ENCODE results near the gene FH.

- TF ChIP-seq CTCF (IDR thresholded peaks at IDR 0.05) (no peak), POLR2A (IDR thresholded peaks at IDR 0.05) (no peak)
Measured at GRCh38 chr1:241475671-241476070, 43.9 kb downstream of the FH start.

All from adrenal gland (tissue), 5 donors.